H1 (cell line): ENCODE measurements around the gene INAVA. TPM values are rescaled to one million over a fixed set of nuclear protein-coding genes. Genes with fewer than 3 reads are reported as not detected.

Experiments
- CTCF ChIA-PET: fragments of 300-600 bp; sonication (Branson Sonifier 250); formaldehyde crosslinking; loops from one replicate; lab custom pipeline; 2021; ENCODE audit not compliant: partially characterized antibody; lab: Charles Lee
- POLR2A ChIA-PET: fragments of 300-600 bp; sonication (Branson Sonifier 250); formaldehyde crosslinking; loops from one replicate; lab custom pipeline; 2021; ENCODE audit warnings: inconsistent platforms; ENCODE audit not compliant: partially characterized antibody; lab: Charles Lee
- DNase-seq, 2 experiments: peaks; one replicate each; pipeline versions ENCODE4 v3.0.0 to v3.0.0-alpha.2; 2010 to 2022; ENCODE audit warnings: low spot score in 2 of 2, low read depth in 1 of 2, mixed read lengths in 1 of 2
- FAIRE-seq: peaks from 2 replicates; lab custom pipeline; 2011; peaks lifted over from hg19 to GRCh38; lab: Jason Lieb, UNC
- H2AFZ ChIP-seq: 2 replicates; pipeline ENCODE4 v1.8.1; 2012; ENCODE audit warnings: low read length, inconsistent platforms
- H2AK5ac ChIP-seq: 2 replicates; pipeline ENCODE4 v1.6.1; 2013; ENCODE audit warnings: low read depth, low read length
- H2BK120ac ChIP-seq: replicated peaks from 2 replicates; pipeline ENCODE3; 2013; ENCODE audit warnings: low read depth, low read length, inconsistent platforms
- H2BK12ac ChIP-seq: 2 replicates; pipeline ENCODE4 v1.6.1; 2013; ENCODE audit warnings: low read depth, low read length
- H2BK15ac ChIP-seq: 2 replicates; pipeline ENCODE4 v1.6.1; 2013; ENCODE audit warnings: low read length
- H2BK20ac ChIP-seq: 2 replicates; pipeline ENCODE4 v1.6.1; 2013; ENCODE audit warnings: low read length
- H2BK5ac ChIP-seq: 2 replicates; pipeline ENCODE4 v1.6.1; 2013; ENCODE audit warnings: low read depth, low read length
- H3K14ac ChIP-seq: 2 replicates; pipeline ENCODE4 v1.6.1; 2013; ENCODE audit warnings: inconsistent platforms; ENCODE audit not compliant: insufficient read length
- H3K18ac ChIP-seq: 2 replicates; pipeline ENCODE4 v1.6.1; 2013; ENCODE audit warnings: low read length; ENCODE audit errors: extremely low read depth
- H3K23ac ChIP-seq: 2 replicates; pipeline ENCODE4 v1.6.1; 2013; ENCODE audit warnings: inconsistent platforms; ENCODE audit not compliant: insufficient read length
- H3K23me2 ChIP-seq: 2 replicates; pipeline ENCODE4 v1.6.1; 2013; ENCODE audit warnings: low read depth, low read length
- H3K27ac ChIP-seq: 2 replicates; pipeline ENCODE4 v1.6.1; 2011; ENCODE audit warnings: low read depth, low read length, inconsistent platforms
- H3K27me3 ChIP-seq, 4 experiments: replicated peaks in 1 of 4; 1 replicate in 1 of 4; 2 replicates in 3 of 4; pipeline versions ENCODE4 v1.6.1 to v1.8.1; 2011 to 2013; ENCODE audit warnings: low read length in 3 of 4, mild to moderate bottlenecking in 3 of 4, inconsistent platforms in 2 of 4, mixed read lengths in 2 of 4, moderate library complexity in 1 of 4; ENCODE audit not compliant: control insufficient read depth in 3 of 4, insufficient read depth in 3 of 4; ENCODE audit errors: extremely low read depth in 1 of 4
- H3K36me3 ChIP-seq, 4 experiments: 2 replicates each; pipeline versions ENCODE4 v1.6.1 to v1.8.1; 2011 to 2013; ENCODE audit warnings: mild to moderate bottlenecking in 4 of 4, low read length in 3 of 4, moderate library complexity in 2 of 4, control low read depth in 1 of 4, inconsistent platforms in 1 of 4; ENCODE audit not compliant: insufficient read depth in 4 of 4, control insufficient read depth in 2 of 4
- H3K4ac ChIP-seq: replicated peaks from 2 replicates; pipeline ENCODE3; 2013; ENCODE audit warnings: low read length, low read depth, mixed read lengths, inconsistent platforms; ENCODE audit not compliant: insufficient read length
- H3K4me1 ChIP-seq, 4 experiments: replicated peaks in 1 of 4; 1 replicate in 1 of 4; 2 replicates in 3 of 4; pipeline versions ENCODE4 v1.6.1 to v1.8.1; 2011 to 2013; ENCODE audit warnings: low read length in 3 of 4, inconsistent platforms in 2 of 4, mixed read lengths in 1 of 4; ENCODE audit not compliant: insufficient read depth in 4 of 4, control insufficient read depth in 3 of 4
- H3K4me2 ChIP-seq, 2 experiments: 2 replicates each; pipeline versions ENCODE4 v1.6.1 to v1.8.1; 2011 to 2013; ENCODE audit warnings: low read depth in 2 of 2, low read length in 2 of 2, control low read depth in 1 of 2, inconsistent platforms in 1 of 2, mild to moderate bottlenecking in 1 of 2; ENCODE audit not compliant: insufficient read depth in 1 of 2
- H3K4me3 ChIP-seq, 4 experiments: fragments of 200-600, 300-600 bp in 1 of 4; sonication (generic), shearing (Covaris generic), sonication (Bioruptor Twin) in 1 of 4; 2 replicates each; pipeline versions ENCODE4 v1.5.1 to v1.8.1; 2011 to 2016; ENCODE audit warnings: low read length in 4 of 4, low read depth in 3 of 4, control low read depth in 2 of 4, inconsistent platforms in 2 of 4, mild to moderate bottlenecking in 2 of 4, mixed read lengths in 1 of 4, moderate library complexity in 1 of 4; ENCODE audit not compliant: insufficient read depth in 2 of 4; ENCODE audit errors: extremely low read depth in 1 of 4
- H3K56ac ChIP-seq: replicated peaks from 2 replicates; pipeline ENCODE3; 2013; ENCODE audit warnings: low read depth, mild to moderate bottlenecking, mixed read lengths, low read length, inconsistent platforms; ENCODE audit not compliant: insufficient read length
- H3K79me1 ChIP-seq: 2 replicates; pipeline ENCODE4 v1.6.1; 2013; ENCODE audit warnings: low read depth, low read length, control low read depth
- H3K79me2 ChIP-seq, 2 experiments: 2 replicates each; pipeline versions ENCODE4 v1.6.1 to v1.8.1; 2012 to 2013; ENCODE audit warnings: low read length in 2 of 2, mild to moderate bottlenecking in 2 of 2, inconsistent platforms in 1 of 2; ENCODE audit not compliant: insufficient read depth in 2 of 2, control insufficient read depth in 1 of 2
- H3K9ac ChIP-seq, 4 experiments: replicated peaks in 1 of 4; 1 replicate in 1 of 4; 2 replicates in 3 of 4; pipeline versions ENCODE4 v1.6.1 to v1.8.1; 2011 to 2013; ENCODE audit warnings: low read depth in 3 of 4, low read length in 3 of 4, control low read depth in 2 of 4, mild to moderate bottlenecking in 2 of 4, moderate library complexity in 2 of 4, inconsistent platforms in 1 of 4; ENCODE audit errors: extremely low read depth in 1 of 4
- H3K9me3 ChIP-seq, 2 experiments: 2 replicates each; pipeline versions ENCODE4 v1.6.1 to v1.8.1; 2012 to 2013; ENCODE audit warnings: mild to moderate bottlenecking in 2 of 2, moderate library complexity in 2 of 2, control low read depth in 1 of 2, inconsistent platforms in 1 of 2, low read depth in 1 of 2, low read length in 1 of 2, mixed read lengths in 1 of 2; ENCODE audit not compliant: insufficient read depth in 2 of 2
- H4K20me1 ChIP-seq, 2 experiments: replicated peaks in 1 of 2; 2 replicates each; pipeline versions ENCODE3 to v1.8.1; 2011 to 2013; ENCODE audit warnings: inconsistent platforms in 2 of 2, low read length in 2 of 2, mild to moderate bottlenecking in 1 of 2; ENCODE audit not compliant: insufficient read depth in 2 of 2, control insufficient read depth in 1 of 2
- H4K5ac ChIP-seq: 2 replicates; pipeline ENCODE4 v1.6.1; 2013; ENCODE audit warnings: low read length, low read depth, mixed read lengths, inconsistent platforms; ENCODE audit not compliant: insufficient read length
- H4K8ac ChIP-seq: 2 replicates; pipeline ENCODE4 v1.8.0; 2013; ENCODE audit warnings: mild to moderate bottlenecking, moderate library complexity, low read length, inconsistent platforms; ENCODE audit not compliant: insufficient read depth; ENCODE audit errors: extremely low read depth
- H4K91ac ChIP-seq: replicated peaks from 2 replicates; pipeline ENCODE3; 2013; ENCODE audit warnings: low read length, mixed read lengths, inconsistent platforms; ENCODE audit not compliant: insufficient read length
- CBX5 ChIP-seq: fragments of 300-800, 300-1000 bp; sonication (generic); IDR thresholded peaks from 2 replicates; pipeline ENCODE4 v1.7.1; 2016; ENCODE audit warnings: antibody characterized with exemption, low read length, low read depth
- CBX8 ChIP-seq: fragments of 300-800, 300-1000 bp; sonication (generic); IDR thresholded peaks from 2 replicates; pipeline ENCODE4 v1.7.1; 2016; ENCODE audit warnings: low read depth, low read length, borderline replicate concordance
- CHD2 ChIP-seq: IDR thresholded peaks from 2 replicates; pipeline ENCODE4 v1.6.1; 2012; ENCODE audit warnings: low read length, improper control_type of control experiment
- E2F6 ChIP-seq: IDR thresholded peaks from 2 replicates; pipeline ENCODE4 v1.6.1; 2012; ENCODE audit warnings: inconsistent platforms
- EGR1 ChIP-seq: IDR thresholded peaks from 2 replicates; pipeline ENCODE4 v1.6.1; 2011; ENCODE audit warnings: low read depth, low read length, borderline replicate concordance
- MAX ChIP-seq: IDR thresholded peaks from 2 replicates; pipeline ENCODE4 v1.6.1; 2012; ENCODE audit warnings: inconsistent platforms
- NRF1 ChIP-seq: IDR thresholded peaks from 2 replicates; pipeline ENCODE4 v1.6.1; 2011; ENCODE audit warnings: mild to moderate bottlenecking, low read depth, low read length, improper control_type of control experiment
- RBBP5 ChIP-seq: IDR thresholded peaks from 2 replicates; pipeline ENCODE4 v1.7.1; 2012; ENCODE audit warnings: low read depth, mild to moderate bottlenecking, inconsistent platforms, low read length, moderate library complexity, borderline replicate concordance
- RNF2 ChIP-seq: fragments of 200-900, 300-1000 bp; sonication (generic); IDR thresholded peaks from 2 replicates; pipeline ENCODE4 v1.7.1; 2016; ENCODE audit warnings: borderline replicate concordance, low read depth, mild to moderate bottlenecking, antibody characterized with exemption, low read length; ENCODE audit not compliant: poor library complexity, severe bottlenecking; ENCODE audit errors: missing control alignments
- SIX5 ChIP-seq: IDR thresholded peaks from 2 replicates; pipeline ENCODE4 v1.6.1; 2011; ENCODE audit warnings: mild to moderate bottlenecking, low read depth, low read length
- polyA plus RNA-seq, 7 experiments: library from polyadenylated mRNA; depleted of rRNA in 3 of 7; stranded (reverse) in 5 of 7; unstranded in 2 of 7; fragments of >200 nt in 5 of 7; fragments of 200-250 nt in 2 of 7; gene quantifications; 1 replicate in 5 of 7; 2 replicates in 1 of 7; 4 replicates in 1 of 7; pipeline versions ENCODE4 v1.2.1 to v1.2.3, GENCODE V29; 2011 to 2013; ENCODE audit warnings: missing spikeins in 2 of 7, mixed read lengths in 2 of 7
- total RNA-seq: library from RNA; stranded (reverse); fragmentation: NEBNext Ultra II Directional; extraction: Animal tissue kit (Norgen Biotek cat#: 25700); gene quantifications from 2 replicates; pipeline ENCODE4 v1.2.1, GENCODE V29; 2021
- TF ChIP-seq, protein P1 (sequence below): IDR thresholded peaks from 2 replicates; pipeline ENCODE4 v1.6.1; 2011; ENCODE audit warnings: low read depth, mild to moderate bottlenecking, low read length; ENCODE audit not compliant: insufficient read depth

Gene INAVA
- total and polyA plus RNA-seq, 2 of the 8 experiments (the other 6 are each of a cell fraction or from before 2014, with no cell fraction given) = 46.8 to 49.3 TPM

DNA sequence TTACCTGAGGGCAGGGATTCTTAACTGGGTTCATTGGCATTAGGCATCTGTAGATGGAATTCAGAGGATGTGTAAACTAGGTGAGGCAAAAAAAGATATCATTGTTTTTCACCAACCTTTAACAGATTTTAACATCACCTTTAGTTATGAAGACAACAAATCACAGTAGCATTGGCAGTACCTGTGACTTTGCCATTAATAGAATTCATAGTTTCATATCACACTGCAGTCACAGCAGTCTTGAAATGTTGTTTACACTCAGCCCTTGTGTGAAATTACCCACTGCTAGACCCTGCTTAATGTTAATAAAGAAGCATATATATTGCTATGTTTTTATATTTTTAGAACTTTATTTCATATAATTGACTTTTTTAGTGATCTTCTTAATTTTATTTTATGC is 1.7 kb upstream of the INAVA start:
- Histone ChIP-seq H3K79me2 (peaks cover 3 to 58% of the 10 kb centered on the region in 2 experiments), H4K20me1 (peaks cover 6 to 17% of the 10 kb centered on the region in 2 experiments), H3K4me2 (peak overlapping the region; percentile 79 to 95), H2BK15ac (0 out of 2 replicates have a peak overlapping the region, but pooled peaks have one; percentile 83), H3K9ac (no peak overlapping the region; a peak in 1 of 7 replicates), H2AK5ac (no peak overlapping the region), H4K8ac (no peak overlapping the region), H3K79me1 (peaks cover 20% of the 10 kb centered on the region), H3K4me1 (peaks cover 15 to 50% (median 36%) of the 10 kb centered on the region in 4 experiments), H3K56ac (no peak overlapping the region), H3K18ac (peak overlapping the region; percentile 20; the same call in 1 of the 2 replicates), H3K27me3 (no peaks in the 10 kb centered on the region), H3K23ac (no peak overlapping the region), H2BK120ac (no peak overlapping the region), H3K4me3 (peak overlapping the region; percentile 67 to 90 (median 75); a peak in 7 of 8 replicates), H2BK12ac (peak overlapping the region; percentile 20; the same call in 1 of the 2 replicates), H4K91ac (peak overlapping the region; percentile 39), H3K23me2 (peaks cover 8% of the 10 kb centered on the region), H4K5ac (peak overlapping the region; percentile 41), H3K27ac (no peak overlapping the region; the same call in 1 of the 2 replicates), H2AFZ (no peak overlapping the region), H3K4ac (peak overlapping the region; percentile 48), H3K36me3 (peaks cover 0 to 3% (median 0%) of the 10 kb centered on the region in 4 experiments; a peak in 3 of 8 replicates), H3K9me3 (no peaks in the 10 kb centered on the region), H3K14ac (no peak overlapping the region), H2BK20ac (peak overlapping the region; percentile 55; the same call in 1 of the 2 replicates), H2BK5ac (0 out of 2 replicates have a peak overlapping the region, but pooled peaks have one; percentile 3)
- no peak for DNase-seq
- no peak for FAIRE-seq
- ChIA-PET CTCF (interaction anchor here (1.3 to 8.6 kb wide), 5 partner anchors 10 to 149 kb away, joined by 3 to 47 read pairs (median 5); no protein-coding TSS in a partner anchor), POLR2A (interaction anchor here (0.6 to 11.2 kb wide), 23 partner anchors 8 to 572 kb away, joined by 3 to 208 read pairs (median 5); partner anchors contain the start of genes GPR25, KIF14, KIF21B and TMEM9)
- TF ChIP-seq CHD2 (no peak), E2F6 (no peak), SIX5 (no peak), RNF2 (no peak), EGR1 (no peak), RBBP5 (no peak), MAX (no peak), CBX8 (no peak), NRF1 (no peak), CBX5 (no peak)
- TF ChIP-seq, protein P1, sequence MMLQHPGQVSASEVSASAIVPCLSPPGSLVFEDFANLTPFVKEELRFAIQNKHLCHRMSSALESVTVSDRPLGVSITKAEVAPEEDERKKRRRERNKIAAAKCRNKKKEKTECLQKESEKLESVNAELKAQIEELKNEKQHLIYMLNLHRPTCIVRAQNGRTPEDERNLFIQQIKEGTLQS = no peak
